H1 (cell line): Measurements from ENCODE around the gene GPR68. TPM values are rescaled to one million over a fixed set of nuclear protein-coding genes. Genes with fewer than 3 reads are reported as not detected.

Experiments
- ASH2L ChIP-seq: fragments of 200-600, 300-600 bp; sonication (generic); IDR thresholded peaks from one replicate; pipeline ENCODE4 v1.7.1; 2017; ENCODE audit warnings: low read length
- BRCA1 ChIP-seq: IDR thresholded peaks from 2 replicates; pipeline ENCODE4 v1.6.1; 2012; ENCODE audit warnings: low read depth, low read length, improper control_type of control experiment
- FOSL1 ChIP-seq: IDR thresholded peaks from 2 replicates; pipeline ENCODE4 v1.6.1; 2011; ENCODE audit warnings: mild to moderate bottlenecking, low read depth, low read length, moderate library complexity; ENCODE audit not compliant: insufficient read depth
- KDM4A ChIP-seq: IDR thresholded peaks from one replicate; pipeline ENCODE4 v1.7.1; 2012; ENCODE audit warnings: low read depth, mild to moderate bottlenecking, moderate library complexity, low read length, inconsistent platforms; ENCODE audit not compliant: severe bottlenecking
- SIX5 ChIP-seq: IDR thresholded peaks from 2 replicates; pipeline ENCODE4 v1.6.1; 2011; ENCODE audit warnings: mild to moderate bottlenecking, low read depth, low read length
- polyA plus RNA-seq, 7 experiments: library from polyadenylated mRNA; depleted of rRNA in 3 of 7; stranded (reverse) in 5 of 7; unstranded in 2 of 7; fragments of >200 nt in 5 of 7; fragments of 200-250 nt in 2 of 7; gene quantifications; 1 replicate in 5 of 7; 2 replicates in 1 of 7; 4 replicates in 1 of 7; pipeline versions ENCODE4 v1.2.1 to v1.2.3, GENCODE V29; 2011 to 2013; ENCODE audit warnings: missing spikeins in 2 of 7, mixed read lengths in 2 of 7
- total RNA-seq: library from RNA; stranded (reverse); fragmentation: NEBNext Ultra II Directional; extraction: Animal tissue kit (Norgen Biotek cat#: 25700); gene quantifications from 2 replicates; pipeline ENCODE4 v1.2.1, GENCODE V29; 2021
- TF ChIP-seq, protein P1 (sequence below): IDR thresholded peaks from 2 replicates; pipeline ENCODE4 v1.6.1; 2012; ENCODE audit warnings: low read length, inconsistent platforms
- TF ChIP-seq, protein P2 (sequence below), 3 experiments: IDR thresholded peaks; 1 replicate in 2 of 3; 2 replicates in 1 of 3; pipeline versions ENCODE4 v1.5.1 to v1.6.1; 2011; ENCODE audit warnings: low read length in 3 of 3, mild to moderate bottlenecking in 3 of 3, inconsistent platforms in 2 of 3, low read depth in 1 of 3, moderate library complexity in 1 of 3; ENCODE audit not compliant: insufficient read depth in 1 of 3; ENCODE audit errors: control extremely low read depth in 1 of 3

Gene GPR68
- total and polyA plus RNA-seq, 2 of the 8 experiments (the other 6 are each of a cell fraction or from before 2014, with no cell fraction given): 0.22 to 0.76 TPM

DNA sequence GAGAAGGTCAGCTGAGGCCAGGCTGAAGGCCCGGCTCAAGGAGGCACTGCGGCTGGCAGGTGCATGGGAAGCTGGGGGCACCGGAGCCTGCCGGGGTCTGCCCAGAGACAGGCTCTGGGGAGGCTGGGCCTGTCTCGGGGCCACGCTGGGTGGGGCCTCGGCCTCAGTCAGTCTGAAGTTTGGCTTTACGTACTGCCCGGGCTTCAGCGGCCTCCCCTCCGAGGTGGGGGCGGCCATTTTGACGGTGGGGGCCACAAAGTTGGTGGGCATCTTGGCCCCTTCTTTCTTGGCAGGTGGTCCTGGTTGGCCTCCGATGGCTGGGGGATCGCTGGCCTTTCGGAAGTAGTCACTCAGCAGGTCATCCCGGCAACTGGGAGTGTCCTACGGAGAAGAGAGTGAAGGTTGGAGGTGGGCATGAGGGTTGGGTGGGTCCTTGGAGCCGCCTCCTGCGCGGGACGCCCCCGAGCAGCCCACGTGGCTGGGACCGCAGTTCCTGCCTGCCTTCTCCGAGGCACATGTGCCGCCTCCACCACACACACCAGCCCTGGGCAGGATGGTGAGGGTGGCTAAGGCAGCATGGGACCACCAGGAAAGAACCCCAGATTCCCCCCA lies 28.9 kb upstream of the GPR68 start (continued):
- TF ChIP-seq, protein P1, sequence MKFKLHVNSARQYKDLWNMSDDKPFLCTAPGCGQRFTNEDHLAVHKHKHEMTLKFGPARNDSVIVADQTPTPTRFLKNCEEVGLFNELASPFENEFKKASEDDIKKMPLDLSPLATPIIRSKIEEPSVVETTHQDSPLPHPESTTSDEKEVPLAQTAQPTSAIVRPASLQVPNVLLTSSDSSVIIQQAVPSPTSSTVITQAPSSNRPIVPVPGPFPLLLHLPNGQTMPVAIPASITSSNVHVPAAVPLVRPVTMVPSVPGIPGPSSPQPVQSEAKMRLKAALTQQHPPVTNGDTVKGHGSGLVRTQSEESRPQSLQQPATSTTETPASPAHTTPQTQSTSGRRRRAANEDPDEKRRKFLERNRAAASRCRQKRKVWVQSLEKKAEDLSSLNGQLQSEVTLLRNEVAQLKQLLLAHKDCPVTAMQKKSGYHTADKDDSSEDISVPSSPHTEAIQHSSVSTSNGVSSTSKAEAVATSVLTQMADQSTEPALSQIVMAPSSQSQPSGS: no peak
- TF ChIP-seq FOSL1 (no peak), ASH2L (no peak), SIX5 (no peak), BRCA1 (no peak), KDM4A (no peak)
- TF ChIP-seq, protein P2, sequence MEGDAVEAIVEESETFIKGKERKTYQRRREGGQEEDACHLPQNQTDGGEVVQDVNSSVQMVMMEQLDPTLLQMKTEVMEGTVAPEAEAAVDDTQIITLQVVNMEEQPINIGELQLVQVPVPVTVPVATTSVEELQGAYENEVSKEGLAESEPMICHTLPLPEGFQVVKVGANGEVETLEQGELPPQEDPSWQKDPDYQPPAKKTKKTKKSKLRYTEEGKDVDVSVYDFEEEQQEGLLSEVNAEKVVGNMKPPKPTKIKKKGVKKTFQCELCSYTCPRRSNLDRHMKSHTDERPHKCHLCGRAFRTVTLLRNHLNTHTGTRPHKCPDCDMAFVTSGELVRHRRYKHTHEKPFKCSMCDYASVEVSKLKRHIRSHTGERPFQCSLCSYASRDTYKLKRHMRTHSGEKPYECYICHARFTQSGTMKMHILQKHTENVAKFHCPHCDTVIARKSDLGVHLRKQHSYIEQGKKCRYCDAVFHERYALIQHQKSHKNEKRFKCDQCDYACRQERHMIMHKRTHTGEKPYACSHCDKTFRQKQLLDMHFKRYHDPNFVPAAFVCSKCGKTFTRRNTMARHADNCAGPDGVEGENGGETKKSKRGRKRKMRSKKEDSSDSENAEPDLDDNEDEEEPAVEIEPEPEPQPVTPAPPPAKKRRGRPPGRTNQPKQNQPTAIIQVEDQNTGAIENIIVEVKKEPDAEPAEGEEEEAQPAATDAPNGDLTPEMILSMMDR (IDR thresholded peaks at IDR 0.05; ENCODE audit: control extremely low read depth in 1 of 3, insufficient read depth in 1 of 3, low read depth in 1 of 3, low read length in 3 of 3): no peak
